HCT116 (cell line): ENCODE results near the gene GNB4. TPM values are rescaled to one million over a fixed set of nuclear protein-coding genes. Genes with fewer than 3 reads are reported as not detected.

Experiments used
- ATAC-seq: fragments of 200-7000 bp; cut with Tn5 transposase; 2 replicates; pipeline ENCODE4 v1.9.1; 2020; ENCODE audit warnings: mild to moderate bottlenecking, moderate library complexity
- BruUV-seq: library from RNA; stranded (reverse); fragments of 400-500 nt; replicated peaks from 2 replicates; lab custom pipeline; 2021; lab: Mats Ljungman, UMichigan
- CTCF ChIA-PET: fragments of 300-600 bp; sonication (Branson Sonifier 250); formaldehyde crosslinking; loops from one replicate; lab custom pipeline; 2021; ENCODE audit warnings: antibody characterized with exemption; lab: Charles Lee
- POLR2A ChIA-PET: fragments of 300-600, 350-600 bp; sonication (Branson Sonifier 250); formaldehyde crosslinking; loops from one replicate; lab custom pipeline; 2021; ENCODE audit warnings: antibody characterized with exemption; lab: Charles Lee
- RAD21 ChIA-PET, 2 experiments: fragments of 300-600 bp; sonication (Branson Sonifier 250); formaldehyde crosslinking; loops; one replicate each; lab custom pipeline; 2023; ENCODE audit warnings: low total read pairs in 2 of 2; ENCODE audit not compliant: uncharacterized antibody in 2 of 2, unreplicated experiment in 2 of 2, low non-redundant PET in 1 of 2; lab: Charles Lee
- DNase-seq: peaks from one replicate; pipeline ENCODE4 v3.0.0-alpha.2; 2010; ENCODE audit warnings: low read depth, low spot score
- H2AFZ ChIP-seq: fragments of 200-600 bp; shearing (Covaris generic), sonication (generic); 2 replicates; pipeline ENCODE4 v1.6.1; 2017; ENCODE audit warnings: low read depth, mixed run types, mixed read lengths, antibody characterized with exemption, low read length; ENCODE audit not compliant: poor library complexity, severe bottlenecking
- H3K27ac ChIP-seq: 2 replicates; pipeline ENCODE4 v1.5.1; 2012; ENCODE audit warnings: low read depth, low read length
- H3K27me3 ChIP-seq: fragments of 200-600 bp; sonication (generic); 2 replicates; pipeline ENCODE4 v1.6.1; 2016; ENCODE audit warnings: mixed run types, low read length, mixed read lengths; ENCODE audit not compliant: insufficient read depth
- H3K36me3 ChIP-seq, 2 experiments: fragments of 200-500 bp in 1 of 2; fragments of 200-600 bp in 1 of 2; sonication (Bioruptor generic) in 1 of 2; sonication (generic) in 1 of 2; 2 replicates each; pipeline versions ENCODE4 v1.5.1 to v1.6.1; 2014 to 2016; ENCODE audit warnings: low read length in 2 of 2, inconsistent platforms in 1 of 2, mixed read lengths in 1 of 2, mixed run types in 1 of 2; ENCODE audit not compliant: insufficient read depth in 2 of 2, control insufficient read depth in 1 of 2
- H3K4me1 ChIP-seq, 2 experiments: fragments of 200-600 bp in 1 of 2; sonication (generic) in 1 of 2; 2 replicates each; pipeline versions ENCODE4 v1.5.1 to v1.6.1; 2012 to 2017; ENCODE audit warnings: low read length in 2 of 2, inconsistent platforms in 1 of 2, mild to moderate bottlenecking in 1 of 2, mixed read lengths in 1 of 2, mixed run types in 1 of 2, moderate library complexity in 1 of 2; ENCODE audit not compliant: insufficient read depth in 2 of 2, control insufficient read depth in 1 of 2
- H3K4me2 ChIP-seq: fragments of 200-600 bp; sonication (generic); 2 replicates; pipeline ENCODE4 v1.6.1; 2017; ENCODE audit warnings: mixed run types, low read length, mixed read lengths
- H3K4me3 ChIP-seq, 2 experiments: fragments of 200-600 bp in 1 of 2; sonication (generic) in 1 of 2; replicated peaks in 1 of 2; 2 replicates each; pipeline ENCODE4 v1.5.1; 2011 to 2016; ENCODE audit warnings: low read length in 2 of 2, control low read depth in 1 of 2, low read depth in 1 of 2, mild to moderate bottlenecking in 1 of 2, mixed read lengths in 1 of 2, mixed run types in 1 of 2
- H3K79me2 ChIP-seq: fragments of 200-600 bp; sonication (generic); 2 replicates; pipeline ENCODE4 v1.6.1; 2017; ENCODE audit warnings: mild to moderate bottlenecking, mixed run types, low read length, moderate library complexity, mixed read lengths; ENCODE audit not compliant: insufficient read depth
- H3K9ac ChIP-seq: fragments of 200-600 bp; sonication (generic); 2 replicates; pipeline ENCODE4 v1.6.1; 2016; ENCODE audit warnings: low read length, mixed read lengths
- H3K9me2 ChIP-seq: fragments of 200-600 bp; sonication (generic), shearing (Covaris generic); 2 replicates; pipeline ENCODE4 v1.6.1; 2017; ENCODE audit warnings: mixed run types, mild to moderate bottlenecking, moderate library complexity; ENCODE audit not compliant: insufficient read depth
- H3K9me3 ChIP-seq, 2 experiments: fragments of 200-500 bp in 1 of 2; fragments of 200-600 bp in 1 of 2; sonication (Bioruptor generic) in 1 of 2; sonication (generic) in 1 of 2; 2 replicates each; pipeline ENCODE4 v1.6.1; 2014 to 2017; ENCODE audit warnings: low read length in 2 of 2, mixed read lengths in 2 of 2, inconsistent platforms in 1 of 2, low read depth in 1 of 2, mild to moderate bottlenecking in 1 of 2, mixed run types in 1 of 2, moderate library complexity in 1 of 2; ENCODE audit not compliant: control insufficient read depth in 1 of 2, insufficient read depth in 1 of 2
- H4K20me1 ChIP-seq: fragments of 200-600 bp; sonication (generic), shearing (Covaris generic); 2 replicates; pipeline ENCODE4 v1.6.1; 2017; ENCODE audit warnings: mixed run types, mild to moderate bottlenecking, moderate library complexity; ENCODE audit not compliant: insufficient read depth
- CBX3 ChIP-seq: IDR thresholded peaks from 2 replicates; pipeline ENCODE4 v1.6.1; 2012; ENCODE audit warnings: low read depth
- CEBPB ChIP-seq: IDR thresholded peaks from 2 replicates; pipeline ENCODE4 v1.6.1; 2012; ENCODE audit warnings: low read depth
- ELF1 ChIP-seq: IDR thresholded peaks from 2 replicates; pipeline ENCODE4 v1.6.1; 2012; ENCODE audit warnings: low read depth, borderline replicate concordance
- FOSL1 ChIP-seq: IDR thresholded peaks from 2 replicates; pipeline ENCODE4 v1.6.1; 2012; ENCODE audit warnings: low read depth
- JUND ChIP-seq: IDR thresholded peaks from 2 replicates; pipeline ENCODE4 v1.6.1; 2012
- MAX ChIP-seq: IDR thresholded peaks from 2 replicates; pipeline ENCODE4 v1.6.1; 2012
- POLR2A ChIP-seq: IDR thresholded peaks from 2 replicates; pipeline ENCODE4 v1.7.0; 2011; ENCODE audit warnings: borderline replicate concordance; ENCODE audit not compliant: insufficient read depth, insufficient read length; ENCODE audit errors: extremely low read depth
- REST ChIP-seq: IDR thresholded peaks from 2 replicates; pipeline ENCODE4 v1.6.1; 2012; ENCODE audit warnings: low read depth
- SIN3A ChIP-seq: IDR thresholded peaks from 2 replicates; pipeline ENCODE4 v1.6.1; 2012; ENCODE audit warnings: low read depth
- TCF7L2 ChIP-seq: IDR thresholded peaks from 2 replicates; pipeline ENCODE4 v1.7.0; 2011; ENCODE audit warnings: borderline replicate concordance, inconsistent platforms; ENCODE audit not compliant: insufficient read depth, insufficient read length; ENCODE audit errors: extremely low read depth
- ZBTB33 ChIP-seq: IDR thresholded peaks from 2 replicates; pipeline ENCODE4 v1.6.1; 2011; ENCODE audit warnings: mild to moderate bottlenecking, low read length, moderate library complexity; ENCODE audit not compliant: insufficient replicate concordance; ENCODE audit errors: extremely low read depth
- ZNF274 ChIP-seq: fragments of 200-500 bp; sonication (Bioruptor generic); IDR thresholded peaks from 2 replicates; pipeline ENCODE4 v1.6.1; 2014; ENCODE audit warnings: mild to moderate bottlenecking, low read depth, low read length, inconsistent platforms
- intact Hi-C: fragments of 100-400 bp; cut with micrococcal nuclease; formaldehyde crosslinking; loops from 2 replicates; pipeline ENCODE4 v1.10.0; 2022
- total RNA-seq: library from RNA; stranded (reverse); gene quantifications from one replicate; pipeline ENCODE4 v1.2.1, GENCODE V29; 2021; ENCODE audit not compliant: unreplicated experiment
- TF ChIP-seq, protein P1 (sequence below), 3 experiments: fragments of 200-600 bp in 1 of 3; sonication (generic) in 1 of 3; IDR thresholded peaks in 2 of 3; conservative IDR thresholded peaks in 1 of 3; 2 replicates each; pipeline ENCODE4 v1.5.1; 2012 to 2017; ENCODE audit warnings: low read depth in 2 of 3, low read length in 2 of 3, antibody characterized with exemption in 1 of 3, borderline replicate concordance in 1 of 3, control low read depth in 1 of 3, mild to moderate bottlenecking in 1 of 3, mixed read lengths in 1 of 3, mixed run types in 1 of 3, moderate library complexity in 1 of 3; ENCODE audit not compliant: insufficient read depth in 1 of 3
- TF ChIP-seq, protein P2 (sequence below): IDR thresholded peaks from 2 replicates; pipeline ENCODE4 v1.6.1; 2012

GNB4 gene
- total RNA-seq, 1 experiment from 2014 or later, result 0.10 TPM

GRCh38 chr3:179432451-179432850 is 18.8 kb downstream of the GNB4 start:
- Histone ChIP-seq H3K36me3 (no peaks in the 10 kb centered on the region), H3K9ac (no peak overlapping the region), H3K4me1 (no peaks in the 10 kb centered on the region), H4K20me1 (no peaks in the 10 kb centered on the region), H2AFZ (no peak overlapping the region), H3K9me3 (no peaks in the 10 kb centered on the region), H3K9me2 (no peaks in the 10 kb centered on the region), H3K4me2 (no peak overlapping the region), H3K27me3 (no peaks in the 10 kb centered on the region), H3K79me2 (no peaks in the 10 kb centered on the region), H3K27ac (no peak overlapping the region), H3K4me3 (no peak overlapping the region)
- CTCF ChIA-PET, result no interaction called here
- ATAC-seq (no peak), DNase-seq (no peak)
- POLR2A ChIA-PET, result interaction anchor here (0.8 kb wide), 1 partner anchor 8 kb away, joined by 3 read pairs; no protein-coding TSS in a partner anchor
- TF ChIP-seq REST (no peak), ZBTB33 (no peak), ZNF274 (no peak), FOSL1 (no peak), TCF7L2 (no peak), POLR2A (no peak), CEBPB (no peak), JUND (no peak), ELF1 (no peak), CBX3 (no peak), SIN3A (no peak), MAX (no peak)
- TF ChIP-seq, protein P1, sequence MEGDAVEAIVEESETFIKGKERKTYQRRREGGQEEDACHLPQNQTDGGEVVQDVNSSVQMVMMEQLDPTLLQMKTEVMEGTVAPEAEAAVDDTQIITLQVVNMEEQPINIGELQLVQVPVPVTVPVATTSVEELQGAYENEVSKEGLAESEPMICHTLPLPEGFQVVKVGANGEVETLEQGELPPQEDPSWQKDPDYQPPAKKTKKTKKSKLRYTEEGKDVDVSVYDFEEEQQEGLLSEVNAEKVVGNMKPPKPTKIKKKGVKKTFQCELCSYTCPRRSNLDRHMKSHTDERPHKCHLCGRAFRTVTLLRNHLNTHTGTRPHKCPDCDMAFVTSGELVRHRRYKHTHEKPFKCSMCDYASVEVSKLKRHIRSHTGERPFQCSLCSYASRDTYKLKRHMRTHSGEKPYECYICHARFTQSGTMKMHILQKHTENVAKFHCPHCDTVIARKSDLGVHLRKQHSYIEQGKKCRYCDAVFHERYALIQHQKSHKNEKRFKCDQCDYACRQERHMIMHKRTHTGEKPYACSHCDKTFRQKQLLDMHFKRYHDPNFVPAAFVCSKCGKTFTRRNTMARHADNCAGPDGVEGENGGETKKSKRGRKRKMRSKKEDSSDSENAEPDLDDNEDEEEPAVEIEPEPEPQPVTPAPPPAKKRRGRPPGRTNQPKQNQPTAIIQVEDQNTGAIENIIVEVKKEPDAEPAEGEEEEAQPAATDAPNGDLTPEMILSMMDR (IDR thresholded peaks at IDR 0.05 in 2 of 3, conservative IDR thresholded peaks at IDR 0.05 in 1 of 3; ENCODE audit: borderline replicate concordance in 1 of 3, insufficient read depth in 1 of 3, low read depth in 2 of 3, low read length in 2 of 3), result no peak
- TF ChIP-seq, protein P2, sequence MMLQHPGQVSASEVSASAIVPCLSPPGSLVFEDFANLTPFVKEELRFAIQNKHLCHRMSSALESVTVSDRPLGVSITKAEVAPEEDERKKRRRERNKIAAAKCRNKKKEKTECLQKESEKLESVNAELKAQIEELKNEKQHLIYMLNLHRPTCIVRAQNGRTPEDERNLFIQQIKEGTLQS, result no peak
- RAD21 ChIA-PET, result no interaction called here
- intact Hi-C loops, result no loop called here
- no TSS peak for BruUV-seq
